ENCODE results near the gene SNTA1. TPM values are rescaled to one million over a fixed set of nuclear protein-coding genes. Genes with fewer than 3 reads are reported as not detected.
"Not testable (repeated sequence)": the region's sequence is repeated elsewhere in the genome, so short reads cannot be mapped to it uniquely, and the experiment has no call there.

SNTA1 gene
- polyA plus RNA-seq, 1 experiment, result 6.5 TPM

DNA sequence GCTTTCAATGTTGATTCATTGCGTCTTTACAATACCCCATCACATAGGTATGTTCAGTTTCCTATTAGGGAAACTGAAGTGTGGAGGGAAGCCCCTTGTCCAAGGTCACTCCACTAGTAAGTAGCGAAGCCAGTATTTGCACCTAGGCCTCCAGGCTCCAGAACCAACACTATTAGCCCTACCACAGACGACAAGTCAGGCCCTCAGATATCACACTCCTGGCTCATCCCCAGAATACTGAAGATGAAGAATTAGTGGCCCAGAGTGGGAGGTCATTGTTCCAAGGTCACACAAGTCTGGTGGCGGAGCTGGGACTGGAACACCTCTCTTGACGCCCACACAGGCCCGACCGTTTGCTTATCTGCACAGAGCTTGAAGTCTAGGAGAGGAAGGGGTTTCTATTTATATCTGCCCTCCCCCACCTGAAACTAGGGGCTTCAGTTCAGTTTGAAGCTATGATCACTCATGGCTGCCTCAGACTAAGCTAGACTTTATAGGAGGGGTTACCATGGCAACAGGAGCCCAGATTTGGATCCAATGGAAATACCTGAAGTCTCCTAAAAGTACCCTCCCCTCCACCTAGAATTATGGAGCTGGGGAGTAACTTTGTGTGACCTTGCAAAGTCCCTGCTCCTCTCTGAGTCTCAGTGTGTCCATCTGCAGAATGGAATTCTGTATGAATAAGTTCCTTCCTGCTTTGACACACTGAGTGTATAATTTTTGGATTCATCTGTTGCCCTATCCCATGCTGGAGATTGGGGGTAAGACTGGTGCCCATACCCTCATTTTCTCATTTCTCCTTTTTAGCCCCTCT, 2.2 kb downstream of the SNTA1 start:
- ChIA-PET POLR2A (no interaction called here), CTCF (no interaction called here)
- peaks cover 2% of the 10 kb centered on the region for H3K27me3 ChIP-seq (ENCODE audit: control insufficient read depth, insufficient read depth, low read length)
- TF ChIP-seq, protein P1, sequence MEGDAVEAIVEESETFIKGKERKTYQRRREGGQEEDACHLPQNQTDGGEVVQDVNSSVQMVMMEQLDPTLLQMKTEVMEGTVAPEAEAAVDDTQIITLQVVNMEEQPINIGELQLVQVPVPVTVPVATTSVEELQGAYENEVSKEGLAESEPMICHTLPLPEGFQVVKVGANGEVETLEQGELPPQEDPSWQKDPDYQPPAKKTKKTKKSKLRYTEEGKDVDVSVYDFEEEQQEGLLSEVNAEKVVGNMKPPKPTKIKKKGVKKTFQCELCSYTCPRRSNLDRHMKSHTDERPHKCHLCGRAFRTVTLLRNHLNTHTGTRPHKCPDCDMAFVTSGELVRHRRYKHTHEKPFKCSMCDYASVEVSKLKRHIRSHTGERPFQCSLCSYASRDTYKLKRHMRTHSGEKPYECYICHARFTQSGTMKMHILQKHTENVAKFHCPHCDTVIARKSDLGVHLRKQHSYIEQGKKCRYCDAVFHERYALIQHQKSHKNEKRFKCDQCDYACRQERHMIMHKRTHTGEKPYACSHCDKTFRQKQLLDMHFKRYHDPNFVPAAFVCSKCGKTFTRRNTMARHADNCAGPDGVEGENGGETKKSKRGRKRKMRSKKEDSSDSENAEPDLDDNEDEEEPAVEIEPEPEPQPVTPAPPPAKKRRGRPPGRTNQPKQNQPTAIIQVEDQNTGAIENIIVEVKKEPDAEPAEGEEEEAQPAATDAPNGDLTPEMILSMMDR (IDR thresholded peaks at IDR 0.05; ENCODE audit: low read depth, low read length), result no peak
- no peak overlapping the region for H3K4me3 ChIP-seq (ENCODE audit: low read depth, low read length)
- no peak overlapping the region for H3K27ac ChIP-seq (ENCODE audit: low read depth, low read length)
- no peaks in the 10 kb centered on the region for H3K9me3 ChIP-seq (ENCODE audit: control insufficient read depth, insufficient read depth, low read length)
- no peak for DNase-seq (ENCODE audit: low read depth, low spot score)

DNA sequence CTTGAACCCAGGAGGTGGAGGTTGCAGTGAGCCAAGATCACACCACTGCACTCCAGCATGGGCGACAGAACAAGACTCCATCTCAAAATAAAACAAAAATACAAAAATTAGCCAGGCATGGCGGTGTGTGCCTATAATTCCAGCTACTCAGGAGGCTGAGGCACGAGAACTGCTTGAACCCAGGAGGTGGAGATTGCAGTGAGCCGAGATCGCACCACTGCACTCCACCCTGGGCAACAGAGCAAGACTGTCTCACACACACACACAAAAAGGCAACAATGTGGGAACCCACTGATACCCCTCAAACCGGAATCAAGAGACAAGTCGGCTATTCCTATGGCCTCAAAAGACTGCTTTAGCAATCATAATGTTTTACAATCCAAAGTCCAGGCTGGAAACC, 3.0 kb downstream of the SNTA1 start:
- CTCF ChIA-PET; H3K27me3 ChIP-seq (ENCODE audit: control insufficient read depth, insufficient read depth, low read length); POLR2A ChIA-PET: not testable (repeated sequence)

DNA sequence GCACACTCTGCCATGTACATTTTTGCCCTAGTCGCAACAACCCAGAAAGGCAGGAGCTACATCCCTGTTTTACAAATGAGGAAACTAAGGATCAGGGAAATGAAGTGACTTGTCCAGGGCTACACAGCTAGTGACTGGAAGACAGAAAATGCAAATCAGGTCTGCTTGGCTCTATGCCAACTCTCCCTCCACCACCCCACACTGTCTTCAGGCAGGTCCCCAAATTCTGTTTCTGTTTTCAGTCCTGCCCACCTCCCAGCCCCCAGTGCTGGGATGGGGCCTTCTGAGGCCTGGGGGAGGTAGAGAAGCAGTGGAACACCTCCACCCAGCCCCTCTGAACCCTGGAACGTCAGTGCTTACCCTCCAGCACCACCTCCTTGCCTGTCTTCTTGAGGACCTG, 5.1 kb downstream of the SNTA1 start:
- ChIA-PET POLR2A (no interaction called here), CTCF (no interaction called here)
- TF ChIP-seq, protein P1 (IDR thresholded peaks at IDR 0.05; ENCODE audit: low read depth, low read length), result no peak
- Histone ChIP-seq H3K27me3 (ENCODE audit: control insufficient read depth, insufficient read depth, low read length) (peaks cover 2% of the 10 kb centered on the region), H3K9me3 (ENCODE audit: control insufficient read depth, insufficient read depth, low read length) (no peaks in the 10 kb centered on the region), H3K4me3 (ENCODE audit: low read depth, low read length) (no peak overlapping the region), H3K27ac (ENCODE audit: low read depth, low read length) (no peak overlapping the region)
- no peak for DNase-seq (ENCODE audit: low read depth, low spot score)

More for the DNA sequence above, 3.0 kb downstream of the SNTA1 start:
- not testable (repeated sequence) for H3K27ac ChIP-seq (ENCODE audit: low read depth, low read length); H3K9me3 ChIP-seq (ENCODE audit: control insufficient read depth, insufficient read depth, low read length); DNase-seq (ENCODE audit: low read depth, low spot score); H3K4me3 ChIP-seq (ENCODE audit: low read depth, low read length)

DNA sequence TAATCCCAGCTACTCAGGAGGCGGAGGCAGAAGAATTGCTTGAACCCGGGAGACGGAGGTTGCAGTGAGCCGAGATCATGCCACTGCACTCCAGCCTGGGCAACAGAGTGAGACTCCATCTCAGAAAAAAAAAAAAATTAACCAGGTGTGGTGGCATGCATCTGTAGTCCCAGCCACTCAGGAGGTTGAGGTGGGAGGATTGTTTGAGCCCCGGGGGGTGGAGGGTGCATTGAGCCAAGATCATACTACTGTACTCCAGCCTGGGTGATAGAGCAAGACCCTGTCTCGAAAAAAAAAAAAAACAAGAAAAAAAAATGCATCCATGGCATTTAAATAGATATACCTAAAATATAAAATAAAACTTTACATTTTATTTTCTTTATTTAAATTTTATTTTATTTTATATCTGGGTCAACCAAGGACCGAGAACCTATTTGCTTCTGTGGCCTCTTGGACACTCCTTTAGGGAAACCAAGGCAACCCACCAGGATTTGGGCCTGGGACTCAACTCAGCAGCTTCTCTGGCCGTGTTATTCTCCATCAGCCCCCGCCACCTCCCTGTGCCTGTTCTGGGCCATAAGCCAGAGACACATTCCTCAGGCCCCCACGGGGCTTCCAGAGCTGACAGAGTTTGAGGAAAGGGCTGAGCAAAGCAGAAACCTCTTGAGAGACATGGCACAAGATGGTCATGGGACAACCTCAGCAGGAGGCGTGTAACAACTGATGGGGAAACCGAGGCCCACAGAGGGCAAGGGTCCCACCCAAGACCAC, 6.2 kb downstream of the SNTA1 start:
- TF ChIP-seq, protein P1 (IDR thresholded peaks at IDR 0.05; ENCODE audit: low read depth, low read length), result no peak

DNA sequence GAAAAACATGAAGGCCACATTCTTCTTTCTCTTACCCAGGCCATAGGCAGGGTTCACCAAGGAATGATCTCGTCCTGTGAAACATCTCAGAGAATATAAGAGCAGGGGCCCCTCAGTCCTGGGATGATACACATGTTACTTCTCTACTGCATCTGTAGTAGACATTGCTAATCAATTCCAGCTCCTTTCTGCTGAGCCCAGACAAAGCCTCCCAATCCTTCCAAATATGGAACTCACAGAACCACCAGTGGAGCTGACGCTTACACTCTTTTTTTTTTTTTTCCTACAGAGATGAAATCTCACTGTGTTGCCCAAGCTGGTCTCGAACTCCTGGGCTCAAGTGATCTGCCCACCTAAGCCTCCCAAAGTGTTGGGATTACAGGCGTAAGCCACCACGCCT, 9.1 kb downstream of the SNTA1 start:
- ChIA-PET CTCF (no interaction called here), POLR2A (interaction anchor here (0.5 to 0.7 kb wide), 4 partner anchors 9 to 689 kb away, joined by 4 to 10 read pairs (median 5); partner anchors contain the start of gene SNTA1)
- H3K27me3 ChIP-seq (ENCODE audit: control insufficient read depth, insufficient read depth, low read length), result no peaks in the 10 kb centered on the region
- H3K27ac ChIP-seq (ENCODE audit: low read depth, low read length), result no peak overlapping the region
- DNase-seq (ENCODE audit: low read depth, low spot score), result no peak
- H3K4me3 ChIP-seq (ENCODE audit: low read depth, low read length), result no peak overlapping the region
- H3K9me3 ChIP-seq (ENCODE audit: control insufficient read depth, insufficient read depth, low read length), result no peaks in the 10 kb centered on the region
- TF ChIP-seq, protein P1 (IDR thresholded peaks at IDR 0.05; ENCODE audit: low read depth, low read length), result no peak

More for the DNA sequence above, 6.2 kb downstream of the SNTA1 start:
- ChIA-PET POLR2A (no interaction called here), CTCF (no interaction called here)
- H3K9me3 ChIP-seq (ENCODE audit: control insufficient read depth, insufficient read depth, low read length), result no peaks in the 10 kb centered on the region
- no peak for DNase-seq (ENCODE audit: low read depth, low spot score)
- H3K27me3 ChIP-seq (ENCODE audit: control insufficient read depth, insufficient read depth, low read length), result no peaks in the 10 kb centered on the region
- H3K27ac ChIP-seq (ENCODE audit: low read depth, low read length), result no peak overlapping the region
- H3K4me3 ChIP-seq (ENCODE audit: low read depth, low read length), result no peak overlapping the region

Data from AG04450 (cell line).